ENCODE measurements around the gene FCHSD2. TPM values are rescaled to one million over a fixed set of nuclear protein-coding genes. Genes with fewer than 3 reads are reported as not detected.

The FCHSD2 gene
- total and polyA plus RNA-seq, 2 of the 13 experiments (the other 11 are each of a cell fraction or from before 2014, with no cell fraction given): 20.5 to 24.8 TPM

DNA sequence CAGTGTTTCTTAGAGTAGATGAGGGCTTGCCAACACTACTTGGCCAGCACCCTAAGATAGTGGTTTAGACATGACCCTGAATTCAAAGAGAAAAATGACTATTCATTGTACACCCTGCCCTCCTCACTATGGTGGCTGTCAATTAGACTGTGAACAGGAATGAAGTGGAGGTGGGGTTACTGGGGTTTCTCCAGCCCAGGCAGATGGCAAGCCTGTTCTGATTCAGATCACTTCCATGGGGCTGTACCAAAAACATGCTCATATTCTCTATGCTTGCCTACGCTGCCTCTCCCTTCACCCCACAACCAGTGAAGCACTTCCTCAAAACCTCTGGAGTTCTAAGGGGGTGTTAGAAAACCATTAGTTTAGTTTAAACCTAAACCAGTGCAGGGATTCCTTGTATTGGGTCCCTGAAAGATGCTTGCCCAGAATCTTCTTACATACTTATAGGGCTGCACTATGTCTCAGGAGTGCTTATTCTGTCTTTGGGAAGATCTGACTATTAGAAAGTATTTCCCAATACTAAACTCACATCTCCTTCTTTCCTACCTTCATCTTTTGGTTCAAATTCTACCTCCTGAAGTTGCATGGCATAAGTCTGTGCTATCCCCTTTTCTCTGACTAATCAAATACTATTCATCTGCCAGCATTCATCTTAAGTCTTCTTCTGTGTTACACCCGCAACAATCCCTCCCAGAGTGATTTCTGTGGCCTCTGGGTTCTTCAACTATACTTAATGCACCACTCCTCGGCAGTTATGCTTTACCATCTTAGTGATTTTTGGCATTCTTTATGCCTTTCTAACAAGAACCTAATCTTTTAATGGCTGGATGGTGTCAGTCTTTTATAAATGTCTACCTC is 256.1 kb downstream of the FCHSD2 start:
- over 99% methylated on average over 3 of the region's 3 CpGs for WGBS (ENCODE audit: low lambda C conversion rate)
- Histone ChIP-seq H4K20me1 (ENCODE audit: insufficient read depth, low read length) (no peaks in the 10 kb centered on the region), H3K4me3 (replicated peaks in 1 of 3; ENCODE audit: insufficient read depth in 1 of 3, low read depth in 2 of 3, low read length in 3 of 3) (no peak overlapping the region), H3K4me2 (ENCODE audit: low read depth, low read length) (no peak overlapping the region), H3K4me1 (ENCODE audit: insufficient read depth, low read length) (no peaks in the 10 kb centered on the region), H3K27me3 (ENCODE audit: control insufficient read depth in 1 of 2, insufficient read depth in 2 of 2, low read length in 2 of 2) (no peaks in the 10 kb centered on the region), H3K9me3 (ENCODE audit: low read length) (no peaks in the 10 kb centered on the region), H3K27ac (ENCODE audit: extremely low read length, insufficient read depth, low read length) (no peak overlapping the region), H2AFZ (ENCODE audit: low read length) (no peak overlapping the region), H3K79me2 (ENCODE audit: insufficient read depth, low read length) (no peaks in the 10 kb centered on the region), H3K36me3 (replicated peaks in 1 of 2; ENCODE audit: control insufficient read depth in 1 of 2, insufficient read depth in 2 of 2, low read length in 2 of 2) (peaks cover 15 to 51% of the 10 kb centered on the region in 2 experiments), H3K9ac (ENCODE audit: insufficient read depth, low read depth, low read length) (no peak overlapping the region)
- in situ Hi-C loops (cut with HindIII; ENCODE audit: extremely low pct_ligation_motif_present, low pct_unique_long_range_greater_than_20kb) (no loop called here), intact Hi-C loops (cut with micrococcal nuclease; ENCODE audit: unreplicated experiment) (no loop called here)
- BruUV-seq (replicated peaks): TSS peak; percentile 17
- no peak for FAIRE-seq
- ChIA-PET CTCF (ENCODE audit: low intra/inter-chr PET ratio, low total read pairs) (no interaction called here), POLR2A (no interaction called here)
- TF ChIP-seq SOX6 (IDR thresholded peaks at IDR 0.05) (no peak), SOX6 (CRISPR knock-in tag; IDR thresholded peaks at IDR 0.05) (no peak), HNRNPUL1 (IDR thresholded peaks at IDR 0.05; ENCODE audit: low read depth, low read length) (no peak)
- no peak for DNase-seq (ENCODE audit: low spot score)
- no peak for ATAC-seq

- Histone ChIP-seq H2AFZ (ENCODE audit: low read length) (no peak overlapping the region), H3K4me2 (ENCODE audit: low read depth, low read length) (no peak overlapping the region), H3K4me3 (replicated peaks in 1 of 3; ENCODE audit: insufficient read depth in 1 of 3, low read depth in 2 of 3, low read length in 3 of 3) (no peak overlapping the region), H4K20me1 (ENCODE audit: insufficient read depth, low read length) (no peaks in the 10 kb centered on the region), H3K27ac (ENCODE audit: extremely low read length, insufficient read depth, low read length) (no peak overlapping the region), H3K9me3 (ENCODE audit: low read length) (no peaks in the 10 kb centered on the region), H3K36me3 (replicated peaks in 1 of 2; ENCODE audit: control insufficient read depth in 1 of 2, insufficient read depth in 2 of 2, low read length in 2 of 2) (peaks cover 17 to 47% of the 10 kb centered on the region in 2 experiments), H3K27me3 (ENCODE audit: control insufficient read depth in 1 of 2, insufficient read depth in 2 of 2, low read length in 2 of 2) (no peaks in the 10 kb centered on the region), H3K79me2 (ENCODE audit: insufficient read depth, low read length) (no peaks in the 10 kb centered on the region), H3K9ac (ENCODE audit: insufficient read depth, low read depth, low read length) (no peak overlapping the region), H3K4me1 (ENCODE audit: insufficient read depth, low read length) (no peaks in the 10 kb centered on the region)
- TF ChIP-seq, protein P1, sequence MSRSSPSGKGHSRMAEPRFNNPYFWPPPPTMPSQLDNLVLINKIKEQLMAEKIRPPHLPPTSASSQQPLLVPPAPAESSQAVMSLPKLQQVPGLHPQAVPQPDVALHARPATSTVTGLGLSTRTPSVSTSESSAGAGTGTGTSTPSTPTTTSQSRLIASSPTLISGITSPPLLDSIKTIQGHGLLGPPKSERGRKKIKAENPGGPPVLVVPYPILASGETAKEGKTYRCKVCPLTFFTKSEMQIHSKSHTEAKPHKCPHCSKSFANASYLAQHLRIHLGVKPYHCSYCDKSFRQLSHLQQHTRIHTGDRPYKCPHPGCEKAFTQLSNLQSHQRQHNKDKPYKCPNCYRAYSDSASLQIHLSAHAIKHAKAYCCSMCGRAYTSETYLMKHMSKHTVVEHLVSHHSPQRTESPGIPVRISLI (CRISPR knock-in tag; IDR thresholded peaks at IDR 0.05; ENCODE audit: borderline replicate concordance): no peak
- TF ChIP-seq MAFF (IDR thresholded peaks at IDR 0.05; ENCODE audit: low read depth, low read length) (peak; percentile 17; the same call in 1 of the 2 replicates), MAFK (conservative IDR thresholded peaks at IDR 0.05 in 1 of 2, IDR thresholded peaks at IDR 0.05 in 1 of 2; ENCODE audit: low read length in 2 of 2) (peak; percentile 59 to 68; a peak in 3 of 4 replicates)
- no peak for FAIRE-seq
- intact Hi-C loops (cut with micrococcal nuclease; ENCODE audit: unreplicated experiment): no loop called here
- in situ Hi-C loops (cut with HindIII; ENCODE audit: extremely low pct_ligation_motif_present, low pct_unique_long_range_greater_than_20kb): no loop called here
- ChIA-PET CTCF (ENCODE audit: low intra/inter-chr PET ratio, low total read pairs) (no interaction called here), POLR2A (no interaction called here)
- DNase-seq (ENCODE audit: low spot score): no peak
- no TSS peak for BruUV-seq (replicated peaks)
- 99% methylated on average over 3 of the region's 3 CpGs for WGBS (ENCODE audit: low lambda C conversion rate)
- no peak for ATAC-seq
These were observed 266.0 kb downstream of the FCHSD2 start for GRCh38 chr11:72876147-72876546.
